ENCODE measurements around the gene SHC2.

- no peak for TF ChIP-seq GATA2 (IDR thresholded peaks at IDR 0.05; ENCODE audit: low read depth, low read length)
- no peak for TF ChIP-seq GATA3 (IDR thresholded peaks at IDR 0.05; ENCODE audit: low read depth, low read length)
Measured at GRCh38 chr19:422213-422916, 38.5 kb downstream of the SHC2 start.
